AG09319 (cell line): ENCODE data around the gene SDS.

Source experiments
- DNase-seq: peaks from one replicate; pipeline ENCODE4 v3.0.0-alpha.2; 2010; ENCODE audit warnings: low read depth; ENCODE audit errors: extremely low read depth
- CTCF ChIP-seq: IDR thresholded peaks from 2 replicates; pipeline ENCODE4 v1.5.1; 2011; ENCODE audit warnings: low read depth, mild to moderate bottlenecking, inconsistent platforms, low read length, moderate library complexity

Gene SDS

GRCh38 chr12:113397497-113398197 is 6.0 kb downstream of the SDS start:
- no peak for DNase-seq
- TF ChIP-seq CTCF, result no peak

GRCh38 chr12:113396828-113397496 is 6.7 kb downstream of the SDS start:
- DNase-seq, result no peak

GRCh38 chr12:113396200-113396599 is 7.5 kb downstream of the SDS start:
- TF ChIP-seq CTCF, result no peak
- DNase-seq, result no peak

More at GRCh38 chr12:113396828-113397496, 6.7 kb downstream of the SDS start:
- TF ChIP-seq CTCF, result no peak

- no peak for TF ChIP-seq CTCF
- DNase-seq, result no peak
Measured at GRCh38 chr12:113395119-113395518, 8.6 kb downstream of the SDS start.

- TF ChIP-seq CTCF, result no peak
- no peak for DNase-seq
Measured at GRCh38 chr12:113393749-113394148, 9.9 kb downstream of the SDS start.

- no peak for TF ChIP-seq CTCF
- DNase-seq, result no peak
Measured at GRCh38 chr12:113392988-113393579, 10.6 kb downstream of the SDS start.

GRCh38 chr12:113392520-113392919 is 11.2 kb downstream of the SDS start:
- no peak for DNase-seq
- TF ChIP-seq CTCF, result no peak
